Thyroid gland (tissue), 4 donors: ENCODE data around the gene AP1S3. TPM values are rescaled to one million over a fixed set of nuclear protein-coding genes. Genes with fewer than 3 reads are reported as not detected.

ENCODE experiments used
- DNase-seq, 2 donors: peaks; one replicate each; pipeline ENCODE4 v3.0.0-alpha.2; 2019
- H3K27ac ChIP-seq, 3 donors: fragments of 200-600 bp; sonication (generic); 1 replicate in 2 of 3; 2 replicates in 1 of 3; pipeline ENCODE4 v1.5.1; 2016 to 2019; ENCODE audit warnings: mild to moderate bottlenecking in 1 of 3, moderate library complexity in 1 of 3
- H3K27me3 ChIP-seq: fragments of 200-600 bp; sonication (generic); one replicate; pipeline ENCODE4 v1.5.1; 2019
- H3K36me3 ChIP-seq, 2 donors: fragments of 200-600 bp; sonication (generic); one replicate each; pipeline ENCODE4 v1.5.1; 2016 to 2019
- H3K4me1 ChIP-seq, 2 donors: fragments of 200-600 bp; sonication (generic); one replicate each; pipeline ENCODE4 v1.5.1; 2017 to 2019
- H3K4me3 ChIP-seq, 3 donors: fragments of 200-600 bp; sonication (generic); replicated peaks in 1 of 3; 1 replicate in 2 of 3; 2 replicates in 1 of 3; pipeline ENCODE4 v1.5.1; 2016; ENCODE audit warnings: mild to moderate bottlenecking in 1 of 3
- H3K9me3 ChIP-seq: fragments of 200-600 bp; sonication (generic); one replicate; pipeline ENCODE4 v1.5.1; 2017
- POLR2A ChIP-seq, 2 donors: fragments of 450-650 bp; IDR thresholded peaks; one replicate each; pipeline ENCODE4 v1.6.1; 2017; ENCODE audit warnings: antibody characterized with exemption in 2 of 2, mild to moderate bottlenecking in 2 of 2, moderate library complexity in 1 of 2
- WGBS, 2 donors: methylation state at CpG; one replicate each; pipeline ENCODE4 v1.1.5; 2017; 5-methylcytosine and 5-hydroxymethylcytosine counted together
- intact Hi-C: fragments of 100-400 bp; cut with DNase I; formaldehyde crosslinking; loops from one replicate; pipeline ENCODE4 v1.15.1; 2023
- total RNA-seq, 4 donors: library from RNA; depleted of rRNA; stranded (reverse); fragments of >200 nt; gene quantifications; one replicate each; pipeline ENCODE4 v1.2.3, GENCODE V29; 2016
- TF ChIP-seq, protein P1 (sequence below), 6 experiments: fragments of 200-600 bp in 3 of 6; fragments of 450-650 bp in 3 of 6; sonication (generic) in 3 of 6; IDR thresholded peaks; one replicate each; pipeline ENCODE4 v1.5.1; 2016 to 2019; ENCODE audit warnings: antibody characterized with exemption in 6 of 6, mild to moderate bottlenecking in 2 of 6, inconsistent platforms in 1 of 6, moderate library complexity in 1 of 6

The AP1S3 gene
- total RNA-seq, 4 donors from 2014 or later = 37.5 to 92.6 (median 44.8) TPM

DNA sequence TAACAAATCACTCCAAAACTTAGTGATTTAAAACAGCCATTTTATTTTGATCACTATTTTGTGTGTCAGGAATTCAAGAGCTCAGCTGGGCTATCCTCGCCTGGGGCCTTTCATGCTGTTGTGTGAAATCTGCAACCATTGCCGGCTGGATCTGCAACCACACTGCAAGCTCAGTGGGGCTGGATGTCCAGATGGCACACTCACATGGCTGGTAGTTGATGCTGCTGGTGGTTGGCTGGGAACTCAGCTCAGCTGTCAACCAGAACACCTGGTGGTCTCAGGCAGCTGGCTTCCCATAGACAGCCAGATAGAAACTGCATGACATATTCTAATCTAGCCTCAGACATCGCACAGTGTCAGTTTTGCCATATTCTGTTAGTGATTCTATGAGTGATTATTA lies 30.6 kb upstream of the AP1S3 start:
- Histone ChIP-seq H3K27ac (no peak overlapping the region), H3K36me3 (no peaks in the 10 kb centered on the region), H3K4me3 (no peak overlapping the region), H3K9me3 (no peaks in the 10 kb centered on the region), H3K27me3 (no peaks in the 10 kb centered on the region), H3K4me1 (no peaks in the 10 kb centered on the region)
- 94% methylated on average over 2 to 3 of the region's 3 CpGs for WGBS, 2 donors
- no peak for TF ChIP-seq POLR2A (IDR thresholded peaks at IDR 0.05)
- TF ChIP-seq, protein P1, sequence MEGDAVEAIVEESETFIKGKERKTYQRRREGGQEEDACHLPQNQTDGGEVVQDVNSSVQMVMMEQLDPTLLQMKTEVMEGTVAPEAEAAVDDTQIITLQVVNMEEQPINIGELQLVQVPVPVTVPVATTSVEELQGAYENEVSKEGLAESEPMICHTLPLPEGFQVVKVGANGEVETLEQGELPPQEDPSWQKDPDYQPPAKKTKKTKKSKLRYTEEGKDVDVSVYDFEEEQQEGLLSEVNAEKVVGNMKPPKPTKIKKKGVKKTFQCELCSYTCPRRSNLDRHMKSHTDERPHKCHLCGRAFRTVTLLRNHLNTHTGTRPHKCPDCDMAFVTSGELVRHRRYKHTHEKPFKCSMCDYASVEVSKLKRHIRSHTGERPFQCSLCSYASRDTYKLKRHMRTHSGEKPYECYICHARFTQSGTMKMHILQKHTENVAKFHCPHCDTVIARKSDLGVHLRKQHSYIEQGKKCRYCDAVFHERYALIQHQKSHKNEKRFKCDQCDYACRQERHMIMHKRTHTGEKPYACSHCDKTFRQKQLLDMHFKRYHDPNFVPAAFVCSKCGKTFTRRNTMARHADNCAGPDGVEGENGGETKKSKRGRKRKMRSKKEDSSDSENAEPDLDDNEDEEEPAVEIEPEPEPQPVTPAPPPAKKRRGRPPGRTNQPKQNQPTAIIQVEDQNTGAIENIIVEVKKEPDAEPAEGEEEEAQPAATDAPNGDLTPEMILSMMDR (IDR thresholded peaks at IDR 0.05) = no peak
- intact Hi-C loops = no loop called here
- DNase-seq = no peak

DNA sequence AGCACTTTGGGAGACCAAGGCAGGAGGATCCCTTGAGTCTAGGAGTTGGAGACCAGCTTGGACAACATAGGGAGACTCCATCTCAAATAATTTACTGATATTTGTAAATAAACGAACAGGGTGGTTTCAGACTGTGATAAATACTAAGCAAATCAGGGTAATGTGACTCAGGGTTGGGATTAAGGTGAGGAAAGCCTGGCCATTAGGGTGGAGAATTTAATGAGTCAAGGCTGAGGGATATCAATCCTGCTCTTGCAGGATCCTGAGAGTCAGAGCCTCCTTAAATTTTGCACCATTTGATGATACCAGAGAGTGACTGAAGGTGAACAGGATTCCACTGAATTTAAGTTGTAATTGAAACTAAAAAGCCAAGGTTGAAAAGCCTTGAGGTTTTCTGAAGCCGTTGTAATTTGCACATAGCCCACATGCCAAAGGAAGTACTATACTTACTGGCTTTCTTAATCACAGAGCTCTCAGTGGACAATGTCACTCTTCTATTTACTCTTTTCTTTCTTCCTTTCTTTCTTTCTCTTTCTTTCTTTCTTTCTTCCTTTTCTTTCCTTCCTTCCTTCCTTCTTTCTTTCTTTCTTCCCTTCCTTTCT lies 28.6 kb upstream of the AP1S3 start:
- Histone ChIP-seq H3K4me3 (no peak overlapping the region), H3K9me3 (no peaks in the 10 kb centered on the region), H3K27me3 (no peaks in the 10 kb centered on the region), H3K27ac (no peak overlapping the region), H3K36me3 (no peaks in the 10 kb centered on the region), H3K4me1 (no peaks in the 10 kb centered on the region)
- intact Hi-C loops = no loop called here
- WGBS, 2 donors = 64 to 76% methylated on average over 2 of the region's 2 CpGs
- DNase-seq = no peak
- no peak for TF ChIP-seq POLR2A (IDR thresholded peaks at IDR 0.05)
- TF ChIP-seq, protein P1 (IDR thresholded peaks at IDR 0.05) = no peak

DNA sequence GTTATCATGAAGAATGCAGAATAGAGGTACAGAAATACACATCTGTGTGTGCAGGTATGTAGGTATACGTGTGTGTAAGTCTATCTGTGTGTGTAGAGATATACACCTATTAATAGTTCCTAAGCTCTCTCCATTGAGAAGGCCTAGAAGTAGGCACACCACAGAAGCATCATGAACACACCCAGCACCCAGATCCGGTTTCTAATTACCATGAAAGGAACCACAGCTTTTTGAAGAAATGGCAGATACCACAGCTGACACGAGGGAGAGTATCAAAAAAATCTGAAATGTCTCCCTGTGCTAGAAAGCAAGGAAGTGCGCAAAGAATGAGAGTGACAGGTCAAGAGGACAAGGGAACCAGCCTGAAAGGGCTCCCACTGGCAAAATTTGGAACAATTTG lies 27.7 kb upstream of the AP1S3 start:
- TF ChIP-seq POLR2A (IDR thresholded peaks at IDR 0.05) = no peak
- TF ChIP-seq, protein P1 (IDR thresholded peaks at IDR 0.05) = no peak
- 87 to 90% methylated on average over 4 of the region's 4 CpGs for WGBS, 2 donors
- intact Hi-C loops = no loop called here
- Histone ChIP-seq H3K4me3 (no peak overlapping the region), H3K36me3 (no peaks in the 10 kb centered on the region), H3K4me1 (no peaks in the 10 kb centered on the region), H3K27ac (no peak overlapping the region), H3K9me3 (no peaks in the 10 kb centered on the region), H3K27me3 (no peaks in the 10 kb centered on the region)
- DNase-seq = no peak

DNA sequence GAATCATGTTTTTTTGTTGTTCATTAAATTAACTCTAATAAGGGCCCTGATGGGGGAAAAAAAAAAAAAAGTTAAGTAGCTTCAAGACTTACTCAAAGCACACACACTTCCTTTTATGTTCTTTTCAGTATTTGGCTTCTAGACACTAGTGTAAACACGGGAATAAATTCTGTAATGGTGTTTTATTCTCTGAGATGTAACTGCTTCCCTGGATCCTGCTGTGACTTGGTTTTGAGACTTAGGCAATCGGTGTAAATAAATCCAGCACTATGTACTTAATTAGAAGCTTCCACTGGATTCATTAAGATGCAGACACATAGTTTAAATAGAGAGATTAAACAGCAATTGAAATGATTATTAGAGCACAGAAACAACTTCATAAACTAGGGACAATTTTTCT lies 26.1 kb upstream of the AP1S3 start:
- intact Hi-C loops = no loop called here
- no peaks in the 10 kb centered on the region for H3K9me3 ChIP-seq
- H3K4me1 ChIP-seq = no peaks in the 10 kb centered on the region
- no peak overlapping the region for H3K4me3 ChIP-seq
- 73 to 75% methylated on average over 2 of the region's 2 CpGs for WGBS, 2 donors
- no peaks in the 10 kb centered on the region for H3K36me3 ChIP-seq
- DNase-seq = no peak
- H3K27me3 ChIP-seq = no peaks in the 10 kb centered on the region
- TF ChIP-seq, protein P1 (IDR thresholded peaks at IDR 0.05) = no peak
- no peak for TF ChIP-seq POLR2A (IDR thresholded peaks at IDR 0.05)
- H3K27ac ChIP-seq = no peak overlapping the region

DNA sequence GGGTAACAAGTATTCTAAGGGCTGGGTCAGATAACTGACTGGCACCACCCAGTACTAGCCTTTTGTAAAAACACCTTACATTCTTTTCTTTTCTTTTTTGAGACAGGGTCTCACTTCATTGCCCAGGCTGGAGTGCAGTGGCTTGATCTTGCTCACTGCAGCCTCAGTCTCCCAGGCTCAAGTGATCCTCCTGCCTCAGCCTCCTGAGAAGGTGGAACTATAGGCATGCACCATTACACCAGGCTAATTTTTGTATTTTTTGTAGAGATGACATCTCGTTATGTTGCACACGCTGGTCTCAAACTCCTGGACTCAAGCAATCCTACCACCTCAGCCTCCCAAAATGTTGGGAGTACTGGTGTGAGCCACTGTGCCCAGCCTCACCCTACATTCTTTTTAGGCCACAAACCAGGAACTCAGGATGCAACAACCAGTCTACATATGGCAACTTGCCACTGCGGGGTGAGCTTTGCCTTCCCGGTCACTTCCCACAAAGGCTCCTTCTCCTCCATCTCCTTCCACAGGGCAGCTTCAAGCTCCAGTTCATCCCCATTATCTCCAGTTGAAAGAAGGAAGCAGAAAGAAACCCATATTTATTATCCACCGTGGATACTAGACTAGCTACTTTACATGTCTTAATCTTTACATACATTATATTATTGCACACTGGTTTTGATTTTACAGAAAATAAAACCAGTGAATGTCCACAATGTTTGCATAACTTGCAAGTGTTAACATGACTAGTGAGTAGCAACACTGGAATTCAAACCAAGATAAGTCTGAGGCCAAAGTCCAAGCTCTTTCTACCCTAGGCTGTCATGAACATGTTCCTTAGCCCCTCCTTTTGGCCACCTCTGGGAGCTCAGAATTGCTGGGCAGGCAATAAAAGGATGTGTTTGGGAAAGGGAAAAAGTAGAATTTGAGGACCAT lies 23.7 kb upstream of the AP1S3 start:
- Histone ChIP-seq H3K9me3 (no peaks in the 10 kb centered on the region), H3K36me3 (no peaks in the 10 kb centered on the region), H3K4me3 (no peak overlapping the region), H3K27me3 (no peaks in the 10 kb centered on the region), H3K27ac (no peak overlapping the region), H3K4me1 (no peaks in the 10 kb centered on the region)
- WGBS, 2 donors = 76 to 80% methylated on average over 5 of the region's 5 CpGs
- no peak for TF ChIP-seq POLR2A (IDR thresholded peaks at IDR 0.05)
- TF ChIP-seq, protein P1 (IDR thresholded peaks at IDR 0.05) = no peak
- intact Hi-C loops = no loop called here
- no peak for DNase-seq
